SJSA1 (cell line): Measurements from ENCODE around the gene LRMDA. TPM values are rescaled to one million over a fixed set of nuclear protein-coding genes. Genes with fewer than 3 reads are reported as not detected.

Source experiments
- DNase-seq, 2 experiments: peaks; one replicate each; pipeline ENCODE4 v3.0.0-alpha.2; 2015 to 2020; ENCODE audit warnings: low spot score in 2 of 2, low read depth in 1 of 2
- H3K27ac ChIP-seq: fragments of 250-450 bp; sonication (Bioruptor Pico); 2 replicates; pipeline ENCODE4 v1.5.1; 2020; ENCODE audit warnings: mild to moderate bottlenecking, moderate library complexity
- H3K27me3 ChIP-seq: fragments of 250-450 bp; sonication (Bioruptor Pico); replicated peaks from 2 replicates; pipeline ENCODE4 v1.5.1; 2020; ENCODE audit warnings: mild to moderate bottlenecking, moderate library complexity
- H3K36me3 ChIP-seq: fragments of 250-450 bp; sonication (Bioruptor Pico); 2 replicates; pipeline ENCODE4 v1.5.1; 2020; ENCODE audit warnings: mild to moderate bottlenecking
- H3K4me1 ChIP-seq: fragments of 250-450 bp; sonication (Bioruptor Pico); replicated peaks from 2 replicates; pipeline ENCODE4 v1.6.1; 2021; ENCODE audit warnings: mild to moderate bottlenecking
- H3K4me3 ChIP-seq: fragments of 250-450 bp; sonication (Bioruptor Pico); 2 replicates; pipeline ENCODE4 v1.5.1; 2020; ENCODE audit warnings: mild to moderate bottlenecking
- H3K9me3 ChIP-seq: fragments of 250-450 bp; sonication (Bioruptor Pico); replicated peaks from 2 replicates; pipeline ENCODE4 v1.5.1; 2020; ENCODE audit warnings: mild to moderate bottlenecking
- total RNA-seq: library from RNA; depleted of rRNA; stranded (reverse); fragments of >200 nt; shearing (Covaris generic); gene quantifications from 2 replicates; pipeline ENCODE4 v1.2.3, GENCODE V29; 2014

Gene LRMDA
- total RNA-seq, 1 experiment from 2014 or later, result not detected

DNA sequence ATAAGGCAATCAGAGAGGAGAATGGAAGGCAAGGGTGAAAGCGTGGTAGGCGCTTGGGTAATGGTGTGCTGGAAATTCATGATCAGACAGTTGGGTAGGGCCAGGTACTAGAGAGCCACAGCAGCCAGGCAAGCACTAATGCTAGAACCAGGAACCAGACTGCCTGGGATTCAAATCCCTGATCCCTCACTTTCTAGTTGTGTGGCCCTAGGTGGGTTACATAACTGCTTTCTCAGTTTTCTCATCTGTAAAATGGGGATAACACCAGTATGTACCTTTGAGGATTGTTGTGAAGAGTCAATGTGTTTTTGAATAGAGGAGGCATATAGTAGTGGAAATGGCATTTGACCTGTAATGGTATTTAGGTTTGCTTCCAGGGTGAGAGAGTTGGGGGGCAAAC, 225.9 kb downstream of the LRMDA start:
- H3K4me3 ChIP-seq, result no peak overlapping the region

DNA sequence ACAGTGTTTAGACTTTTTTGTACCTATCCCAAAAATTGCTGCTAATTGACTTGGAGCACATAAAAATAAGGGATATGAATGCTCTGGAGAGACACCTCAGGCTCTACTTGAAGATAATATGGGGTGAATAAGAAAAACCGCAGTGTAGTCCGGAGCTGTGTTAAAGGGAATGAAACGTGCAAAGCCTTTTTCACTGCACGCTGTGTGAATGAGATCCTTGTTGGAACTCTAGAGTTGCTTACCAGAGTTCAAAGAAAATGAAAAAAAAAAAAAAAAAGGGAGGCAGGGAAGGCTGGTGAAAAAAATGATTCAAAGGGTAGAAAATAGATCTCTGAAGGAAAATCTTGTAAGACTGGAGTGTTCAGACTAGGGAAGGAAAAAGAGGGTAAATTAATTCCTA, 226.6 kb downstream of the LRMDA start:
- Histone ChIP-seq H3K27ac (no peak overlapping the region), H3K4me3 (no peak overlapping the region), H3K4me1 (no peaks in the 10 kb centered on the region), H3K27me3 (no peaks in the 10 kb centered on the region), H3K36me3 (no peaks in the 10 kb centered on the region), H3K9me3 (no peaks in the 10 kb centered on the region)
- DNase-seq, result no peak

More for the DNA sequence above, 225.9 kb downstream of the LRMDA start:
- Histone ChIP-seq H3K36me3 (no peaks in the 10 kb centered on the region), H3K4me1 (no peaks in the 10 kb centered on the region), H3K27ac (no peak overlapping the region), H3K9me3 (no peaks in the 10 kb centered on the region), H3K27me3 (no peaks in the 10 kb centered on the region)
- DNase-seq, result no peak

DNA sequence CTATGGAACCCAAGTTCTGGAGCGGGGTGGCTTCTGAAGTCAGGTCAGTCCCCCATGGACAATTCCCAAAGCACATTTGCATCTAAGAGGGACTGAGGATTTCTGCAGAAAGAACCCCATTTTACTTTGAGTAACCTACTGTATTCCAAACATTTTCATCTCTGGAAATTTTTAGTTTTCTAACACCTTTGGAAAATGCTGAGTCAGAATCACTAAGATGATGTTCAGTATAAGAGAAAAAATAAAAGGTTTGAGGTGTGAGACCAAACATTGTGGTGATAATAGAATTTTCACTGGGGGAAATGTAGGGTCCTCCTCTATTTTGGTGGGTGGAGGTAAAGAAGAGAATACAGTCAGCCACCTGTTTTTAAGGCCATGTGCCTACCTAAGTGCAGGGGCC, 227.1 kb downstream of the LRMDA start:
- no peaks in the 10 kb centered on the region for H3K36me3 ChIP-seq
- no peak overlapping the region for H3K4me3 ChIP-seq
- H3K9me3 ChIP-seq, result no peaks in the 10 kb centered on the region
- no peaks in the 10 kb centered on the region for H3K4me1 ChIP-seq
- H3K27ac ChIP-seq, result no peak overlapping the region
- H3K27me3 ChIP-seq, result no peaks in the 10 kb centered on the region
- DNase-seq, result no peak

DNA sequence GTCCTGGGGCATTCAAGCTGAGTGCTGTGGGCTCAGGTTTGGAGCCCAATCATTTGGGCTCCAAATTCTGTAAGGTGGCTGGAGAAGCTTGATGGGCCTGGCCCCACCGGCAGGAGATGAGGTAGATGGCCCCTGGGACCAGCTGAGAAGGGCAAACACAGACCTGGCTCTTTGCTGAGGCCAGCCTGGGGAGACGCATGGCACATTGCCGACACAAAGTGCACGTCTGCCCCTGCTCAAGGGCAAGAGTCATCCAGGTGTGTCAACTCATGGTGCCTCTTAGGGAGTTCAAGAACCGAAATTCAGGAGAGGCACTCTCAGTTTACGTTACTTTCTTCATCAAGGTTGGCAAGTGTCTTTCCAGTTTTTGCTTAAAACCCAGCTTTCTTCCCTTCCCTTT, 227.5 kb downstream of the LRMDA start:
- DNase-seq, result no peak
- Histone ChIP-seq H3K4me3 (no peak overlapping the region), H3K27me3 (no peaks in the 10 kb centered on the region), H3K9me3 (no peaks in the 10 kb centered on the region), H3K36me3 (no peaks in the 10 kb centered on the region), H3K4me1 (no peaks in the 10 kb centered on the region), H3K27ac (no peak overlapping the region)

- no peaks in the 10 kb centered on the region for H3K4me1 ChIP-seq
- H3K36me3 ChIP-seq, result no peaks in the 10 kb centered on the region
- no peak for DNase-seq
- H3K27me3 ChIP-seq, result 0 out of 2 replicates have a peak, but pooled peaks cover 3% of the 10 kb centered on the region
- no peaks in the 10 kb centered on the region for H3K9me3 ChIP-seq
- H3K4me3 ChIP-seq, result no peak overlapping the region
- H3K27ac ChIP-seq, result no peak overlapping the region
These were observed 229.4 kb downstream of the LRMDA start for GRCh38 chr10:75660823-75661222.

- DNase-seq, result no peak
- no peaks in the 10 kb centered on the region for H3K4me1 ChIP-seq
These were observed 231.3 kb downstream of the LRMDA start for GRCh38 chr10:75662715-75663114.

DNA sequence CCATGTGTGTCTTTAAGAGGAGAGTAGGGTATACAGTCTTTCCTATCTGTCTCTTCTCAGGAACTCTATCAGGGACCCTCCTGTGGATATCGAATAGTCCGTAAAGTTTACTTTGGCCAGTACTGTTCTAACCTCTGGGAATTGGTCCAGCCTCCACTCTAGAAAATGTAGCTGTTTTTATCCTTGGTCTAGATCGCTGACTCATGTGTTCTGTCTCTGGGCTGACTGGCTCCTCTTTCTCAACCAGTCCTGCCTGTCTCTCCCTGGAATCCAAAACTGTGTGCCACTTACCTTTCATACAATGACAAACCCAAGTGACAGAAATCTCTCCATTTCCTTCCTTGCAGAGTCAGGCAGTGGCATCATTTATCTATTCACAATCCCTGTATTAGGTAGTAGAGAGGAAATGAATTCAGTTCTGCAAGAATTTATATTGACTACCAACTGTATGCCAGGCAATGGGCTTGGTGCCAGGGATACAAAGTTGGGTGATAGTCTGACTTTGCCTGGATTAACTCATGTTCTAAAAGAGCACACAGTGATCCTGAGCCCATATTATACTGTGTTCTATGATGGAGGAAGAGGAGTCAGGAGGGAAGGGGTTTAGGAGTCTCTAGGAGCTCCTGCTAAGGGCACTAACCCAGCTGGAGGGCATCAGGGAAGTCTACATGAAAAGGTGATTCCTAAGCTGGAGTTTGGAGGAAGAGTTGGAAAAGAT, 232.7 kb downstream of the LRMDA start:
- no peak overlapping the region for H3K27ac ChIP-seq
- DNase-seq, result no peak
- H3K4me1 ChIP-seq, result no peaks in the 10 kb centered on the region
- no peaks in the 10 kb centered on the region for H3K9me3 ChIP-seq
- 0 out of 2 replicates have a peak, but pooled peaks cover 3% of the 10 kb centered on the region for H3K27me3 ChIP-seq
- H3K4me3 ChIP-seq, result no peak overlapping the region
- no peaks in the 10 kb centered on the region for H3K36me3 ChIP-seq

More at GRCh38 chr10:75662715-75663114, 231.3 kb downstream of the LRMDA start:
- Histone ChIP-seq H3K27ac (no peak overlapping the region), H3K36me3 (no peaks in the 10 kb centered on the region), H3K9me3 (no peaks in the 10 kb centered on the region), H3K4me3 (no peak overlapping the region), H3K27me3 (0 out of 2 replicates have a peak, but pooled peaks cover 3% of the 10 kb centered on the region)

- Histone ChIP-seq H3K27me3 (0 out of 2 replicates have a peak, but pooled peaks cover 3% of the 10 kb centered on the region), H3K4me3 (no peak overlapping the region), H3K27ac (no peak overlapping the region), H3K36me3 (no peaks in the 10 kb centered on the region), H3K4me1 (no peaks in the 10 kb centered on the region), H3K9me3 (no peaks in the 10 kb centered on the region)
- no peak for DNase-seq
These were observed 233.5 kb downstream of the LRMDA start for GRCh38 chr10:75664968-75665367.

GRCh38 chr10:75665707-75666106, 234.3 kb downstream of the LRMDA start:
- Histone ChIP-seq H3K4me1 (no peaks in the 10 kb centered on the region), H3K36me3 (no peaks in the 10 kb centered on the region), H3K27me3 (0 out of 2 replicates have a peak, but pooled peaks cover 3% of the 10 kb centered on the region), H3K27ac (no peak overlapping the region), H3K4me3 (no peak overlapping the region), H3K9me3 (no peaks in the 10 kb centered on the region)
- DNase-seq, result no peak

DNA sequence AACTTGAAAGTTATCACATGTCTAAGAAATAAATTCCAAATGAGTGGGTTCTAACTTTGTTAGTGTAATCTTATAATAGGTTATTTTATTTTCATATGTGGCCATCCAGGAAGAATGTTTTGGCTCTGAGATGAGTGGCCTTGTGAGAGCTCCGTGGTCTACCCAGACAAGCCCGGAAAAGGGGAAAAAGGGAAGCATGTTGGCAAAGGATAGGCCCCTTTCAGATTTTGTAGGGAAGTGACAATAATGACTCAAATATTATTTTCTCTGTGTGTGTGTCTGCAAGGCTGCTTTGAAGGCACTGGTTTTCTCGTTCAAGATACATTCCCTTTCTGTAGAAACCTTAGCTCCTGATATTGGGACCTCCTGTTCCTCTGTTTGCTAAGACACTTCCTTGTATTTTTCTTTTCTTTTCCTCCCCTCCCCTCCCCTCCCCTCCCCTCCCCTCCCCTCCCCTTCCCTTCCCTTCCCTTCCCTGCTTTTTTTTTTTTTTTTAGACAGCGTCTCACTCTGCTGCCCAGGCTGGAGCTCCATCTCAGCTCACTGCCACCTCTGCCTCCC, 240.8 kb downstream of the LRMDA start:
- no peaks in the 10 kb centered on the region for H3K4me1 ChIP-seq
- H3K27ac ChIP-seq, result no peak overlapping the region
- H3K36me3 ChIP-seq, result no peaks in the 10 kb centered on the region
- no peak overlapping the region for H3K4me3 ChIP-seq
- no peak for DNase-seq
- H3K9me3 ChIP-seq, result no peaks in the 10 kb centered on the region
- no peaks in the 10 kb centered on the region for H3K27me3 ChIP-seq

- Histone ChIP-seq H3K27me3 (no peaks in the 10 kb centered on the region), H3K27ac (no peak overlapping the region), H3K9me3 (no peaks in the 10 kb centered on the region), H3K4me3 (no peak overlapping the region), H3K4me1 (no peaks in the 10 kb centered on the region), H3K36me3 (no peaks in the 10 kb centered on the region)
- DNase-seq, result no peak
These were observed 241.4 kb downstream of the LRMDA start for GRCh38 chr10:75672842-75673241.

DNA sequence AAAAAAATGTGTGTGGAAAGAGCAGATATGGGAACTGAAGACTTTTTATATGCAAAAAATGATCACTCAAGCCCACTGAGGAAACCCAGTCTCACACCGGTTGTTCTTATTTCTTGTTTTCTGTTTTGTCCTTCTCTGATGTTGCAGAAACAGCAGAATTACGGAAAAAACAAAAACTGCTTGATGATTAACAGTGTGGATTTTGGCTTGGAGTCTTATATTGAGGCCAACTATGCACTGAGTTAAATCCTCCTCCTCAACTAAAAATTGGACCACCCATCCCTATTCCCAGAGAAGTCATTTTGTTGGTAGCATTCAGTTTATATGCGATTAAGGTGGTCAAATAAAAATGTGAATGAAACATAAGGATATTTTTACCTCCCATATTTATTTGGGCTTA, 246.1 kb downstream of the LRMDA start:
- Histone ChIP-seq H3K36me3 (no peaks in the 10 kb centered on the region), H3K27me3 (no peaks in the 10 kb centered on the region; the same call in 1 of the 2 replicates)

DNA sequence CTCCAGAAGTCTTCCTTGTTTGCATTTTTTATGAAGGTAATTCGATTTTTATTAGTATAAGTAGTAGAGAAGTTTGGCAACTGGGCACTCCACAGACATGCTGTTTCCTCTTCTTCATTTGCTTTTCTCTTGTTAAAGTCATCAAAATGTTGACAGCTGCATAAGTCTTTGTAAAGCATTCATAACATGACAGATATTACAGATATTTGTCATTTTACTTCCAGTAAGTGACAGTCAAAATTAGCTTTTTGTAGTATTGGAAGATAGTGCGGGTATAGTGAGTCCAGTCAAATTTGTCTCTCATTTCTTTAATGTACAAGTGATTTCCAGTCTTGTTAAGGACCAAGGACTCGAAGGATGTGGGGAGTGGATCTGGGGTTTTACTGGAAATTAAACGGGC, 247.1 kb downstream of the LRMDA start:
- no peaks in the 10 kb centered on the region for H3K9me3 ChIP-seq
- H3K4me3 ChIP-seq, result no peak overlapping the region
- H3K36me3 ChIP-seq, result no peaks in the 10 kb centered on the region
- H3K4me1 ChIP-seq, result no peaks in the 10 kb centered on the region
- H3K27me3 ChIP-seq, result no peaks in the 10 kb centered on the region; the same call in 1 of the 2 replicates
- no peak for DNase-seq
- H3K27ac ChIP-seq, result no peak overlapping the region

More for the DNA sequence above, 246.1 kb downstream of the LRMDA start:
- DNase-seq, result no peak
- H3K27ac ChIP-seq, result no peak overlapping the region
- H3K9me3 ChIP-seq, result no peaks in the 10 kb centered on the region
- no peaks in the 10 kb centered on the region for H3K4me1 ChIP-seq
- no peak overlapping the region for H3K4me3 ChIP-seq

DNA sequence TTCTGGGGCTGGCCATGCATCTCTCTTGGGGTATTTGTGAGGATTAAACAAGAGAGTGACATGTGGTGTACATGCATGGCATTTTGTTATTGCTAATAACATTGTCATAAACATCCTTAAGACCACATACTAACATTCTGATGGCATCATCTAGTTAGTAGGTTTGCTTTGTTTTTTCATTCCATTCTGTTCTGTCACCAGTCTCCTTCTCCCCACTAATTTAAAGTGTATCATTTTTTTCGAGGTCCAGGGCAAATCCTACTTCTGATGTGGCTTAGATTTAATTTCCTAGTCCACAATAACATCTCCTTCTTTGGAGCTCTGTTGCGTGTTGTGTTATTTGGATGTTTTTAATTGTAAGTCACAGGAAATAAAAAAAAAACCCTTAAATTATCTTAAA, 248.1 kb downstream of the LRMDA start:
- no peaks in the 10 kb centered on the region for H3K36me3 ChIP-seq
- peak in 1 of 2 experiments; percentile 7 for DNase-seq
- H3K27ac ChIP-seq, result no peak overlapping the region
- no peak overlapping the region for H3K4me3 ChIP-seq
- H3K27me3 ChIP-seq, result no peaks in the 10 kb centered on the region; the same call in 1 of the 2 replicates
- no peaks in the 10 kb centered on the region for H3K4me1 ChIP-seq
- no peaks in the 10 kb centered on the region for H3K9me3 ChIP-seq
